ENCODE results near the gene PRAC1. TPM values are rescaled to one million over a fixed set of nuclear protein-coding genes. Genes with fewer than 3 reads are reported as not detected.

Gene PRAC1
- total RNA-seq (2014; rRNA removed; shearing (Covaris generic)) = not detected in 2 replicates
- polyA plus RNA-seq (2014; cell fraction: nucleus; rRNA removed) = not detected in 2 replicates

GRCh38 chr17:48722201-48722907 lies at the start of gene PRAC1:
Gene PRAC1, minus strand, starts transcription at chr17:48722518. Its CDS starts 126 bp downstream, at chr17:48722392.
- no peak for DNase-seq (ENCODE audit: extremely low read depth, low read depth)

- no peak for DNase-seq (ENCODE audit: extremely low read depth, low read depth)
Measured at GRCh38 chr17:48770954-48771353, 48.6 kb upstream of the PRAC1 start.

DNA sequence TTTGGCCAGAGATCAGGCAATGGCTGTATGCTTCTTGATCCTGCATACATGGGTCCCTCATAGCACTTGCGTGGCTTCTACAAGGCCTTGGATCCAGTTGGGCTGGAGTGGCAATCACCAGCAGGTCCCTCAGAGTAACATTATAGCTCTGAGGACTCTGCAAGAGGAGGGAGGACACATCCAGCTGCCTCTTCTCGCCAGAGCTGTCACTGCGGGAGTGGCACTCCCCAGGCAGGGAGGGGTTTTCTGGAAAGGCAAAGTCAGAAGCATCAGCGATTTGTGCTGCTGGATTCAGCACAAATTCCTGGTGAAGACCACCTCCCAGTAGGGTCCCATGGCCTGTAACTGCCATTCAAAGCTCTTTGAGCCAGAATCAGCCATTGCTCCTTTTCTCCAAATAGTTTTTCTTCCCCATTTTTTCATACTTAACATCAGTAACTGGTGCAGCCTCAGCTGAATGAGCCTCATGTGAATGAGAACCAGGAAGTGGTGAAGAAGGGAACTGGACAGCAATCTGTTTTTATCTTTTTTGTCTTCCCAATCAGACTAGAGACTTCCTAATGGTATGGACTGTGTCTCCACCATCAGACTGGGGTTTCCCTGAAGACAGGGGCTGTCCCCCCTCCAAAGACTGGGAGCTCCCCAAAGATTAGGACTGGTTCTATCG lies 46.8 kb upstream of the PRAC1 start:
- no peak for DNase-seq (ENCODE audit: extremely low read depth, low read depth)

DNA sequence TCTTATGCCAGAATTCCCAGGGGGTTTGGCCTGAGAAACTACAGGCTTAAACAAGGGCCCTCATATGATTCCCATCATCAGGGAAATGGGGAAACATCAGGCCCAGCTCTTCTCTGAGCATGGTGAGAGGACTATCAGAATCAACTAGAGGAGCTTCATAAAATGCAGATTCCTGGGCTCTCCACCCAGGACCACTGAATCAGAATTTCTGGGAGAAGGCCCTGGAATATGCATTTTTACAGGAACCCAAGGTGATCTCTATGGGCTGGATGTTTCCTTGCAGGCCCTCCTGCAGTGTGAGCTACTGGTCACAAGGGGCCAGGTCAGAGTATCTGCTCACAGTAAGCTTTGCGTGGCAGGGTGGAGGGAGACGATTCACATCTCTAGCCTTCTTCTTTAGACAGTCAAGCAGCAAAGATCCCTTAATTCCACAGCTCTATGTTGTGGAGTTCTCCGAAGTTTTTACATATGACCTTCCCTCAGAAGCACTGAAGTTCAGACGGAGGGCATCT lies 45.0 kb upstream of the PRAC1 start:
- no peak for DNase-seq (ENCODE audit: extremely low read depth, low read depth)

GRCh38 chr17:48761114-48761513 lies 38.8 kb upstream of the PRAC1 start:
- DNase-seq (ENCODE audit: extremely low read depth, low read depth) = no peak

DNA sequence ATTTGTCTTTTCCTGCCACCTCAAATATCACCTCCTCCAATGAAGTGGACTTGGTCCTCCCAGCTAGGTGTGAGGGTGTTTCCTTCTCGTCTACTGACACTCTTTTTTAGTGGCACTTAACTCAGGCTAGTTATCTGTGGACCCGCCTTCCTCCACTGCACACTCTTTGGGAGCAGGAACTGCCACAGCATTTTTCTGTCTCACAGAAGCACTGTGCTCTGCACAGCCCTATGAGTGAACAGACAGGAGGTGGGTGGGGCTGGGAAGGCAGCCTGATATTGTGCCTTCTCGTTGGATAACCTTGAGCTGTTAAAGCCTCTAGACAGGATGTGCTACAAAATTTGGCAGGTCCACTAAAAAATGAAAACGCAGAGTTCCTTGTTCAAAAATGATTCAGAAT lies 38.1 kb upstream of the PRAC1 start:
- DNase-seq (ENCODE audit: extremely low read depth, low read depth) = no peak

- no peak for DNase-seq (ENCODE audit: extremely low read depth, low read depth)
Measured at GRCh38 chr17:48759288-48759687, 37.0 kb upstream of the PRAC1 start.

- no peak for DNase-seq (ENCODE audit: extremely low read depth, low read depth)
Measured at GRCh38 chr17:48757524-48757961, 35.2 kb upstream of the PRAC1 start.

DNA sequence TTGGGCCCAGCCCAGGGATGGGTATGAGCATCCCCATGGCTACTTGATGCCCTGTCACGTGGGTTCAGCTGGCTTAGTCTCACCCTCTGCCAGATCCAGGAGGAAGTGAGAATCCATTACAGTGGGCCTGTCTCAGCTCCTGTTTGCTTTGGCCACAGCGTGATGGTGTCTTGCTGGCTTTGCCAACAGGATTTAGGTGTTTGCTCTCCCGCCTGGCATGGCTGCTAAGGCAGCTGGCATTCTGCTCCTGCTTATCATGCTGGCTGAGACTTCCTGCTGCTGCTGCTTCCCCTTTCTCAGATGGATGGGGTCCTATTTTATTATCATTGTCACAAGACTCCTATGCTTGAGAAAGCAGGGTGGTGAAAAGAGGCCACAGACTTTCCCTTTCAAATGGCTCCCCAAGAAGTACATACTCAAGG lies 34.5 kb upstream of the PRAC1 start:
- no peak for DNase-seq (ENCODE audit: extremely low read depth, low read depth)

GRCh38 chr17:48755356-48755755 lies 33.0 kb upstream of the PRAC1 start:
- no peak for DNase-seq (ENCODE audit: extremely low read depth, low read depth)

GRCh38 chr17:48754500-48755261 lies 32.4 kb upstream of the PRAC1 start:
- no peak for DNase-seq (ENCODE audit: extremely low read depth, low read depth)

DNA sequence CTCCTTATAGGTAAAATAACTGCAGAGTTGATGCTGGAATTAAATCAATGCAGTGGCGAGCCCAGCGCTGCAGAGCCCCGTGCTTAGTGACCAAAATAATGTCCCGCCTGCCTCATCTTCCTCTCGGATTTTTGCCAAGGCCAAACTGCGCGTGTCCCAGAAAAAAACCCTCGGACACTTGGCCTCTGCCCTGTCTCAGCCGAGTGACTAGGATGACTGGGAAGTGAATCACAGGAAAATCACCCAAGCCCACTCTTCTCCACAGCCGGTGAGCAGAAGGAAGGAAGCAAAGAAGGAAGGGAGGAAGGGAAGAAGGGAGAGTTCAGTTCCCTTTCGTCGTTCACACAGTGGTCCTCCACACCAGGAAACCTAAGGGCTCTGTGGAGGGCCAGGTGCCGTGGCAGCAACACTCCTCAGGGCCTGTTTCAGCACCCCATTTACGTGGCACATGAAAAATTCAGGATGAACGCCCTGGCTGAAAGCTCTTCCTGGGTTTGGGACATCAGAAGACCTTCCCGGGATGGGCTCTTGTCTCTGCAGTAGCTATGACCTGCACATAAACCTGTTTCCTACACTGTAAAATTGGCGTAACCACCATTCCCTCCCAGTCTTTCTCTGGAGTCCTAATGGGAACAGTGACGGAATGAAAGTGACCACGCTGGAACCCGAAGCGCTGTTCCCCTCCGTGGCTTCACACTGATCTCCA lies 31.6 kb upstream of the PRAC1 start:
- DNase-seq (ENCODE audit: extremely low read depth, low read depth) = no peak

- no peak for DNase-seq (ENCODE audit: extremely low read depth, low read depth)
Measured at GRCh38 chr17:48752399-48753288, 30.3 kb upstream of the PRAC1 start.

GRCh38 chr17:48751733-48752398 lies 29.5 kb upstream of the PRAC1 start:
- no peak for DNase-seq (ENCODE audit: extremely low read depth, low read depth)

- DNase-seq (ENCODE audit: extremely low read depth, low read depth) = no peak
Measured at GRCh38 chr17:48751172-48751571, 28.9 kb upstream of the PRAC1 start.

GRCh38 chr17:48749621-48750553 lies 27.6 kb upstream of the PRAC1 start:
- DNase-seq (ENCODE audit: extremely low read depth, low read depth) = no peak

GRCh38 chr17:48748718-48749566 lies 26.6 kb upstream of the PRAC1 start:
- no peak for DNase-seq (ENCODE audit: extremely low read depth, low read depth)
